ENCODE measurements around the gene PLPPR1. TPM values are rescaled to one million over a fixed set of nuclear protein-coding genes. Genes with fewer than 3 reads are reported as not detected.

PLPPR1 gene
- total RNA-seq, result not detected

DNA sequence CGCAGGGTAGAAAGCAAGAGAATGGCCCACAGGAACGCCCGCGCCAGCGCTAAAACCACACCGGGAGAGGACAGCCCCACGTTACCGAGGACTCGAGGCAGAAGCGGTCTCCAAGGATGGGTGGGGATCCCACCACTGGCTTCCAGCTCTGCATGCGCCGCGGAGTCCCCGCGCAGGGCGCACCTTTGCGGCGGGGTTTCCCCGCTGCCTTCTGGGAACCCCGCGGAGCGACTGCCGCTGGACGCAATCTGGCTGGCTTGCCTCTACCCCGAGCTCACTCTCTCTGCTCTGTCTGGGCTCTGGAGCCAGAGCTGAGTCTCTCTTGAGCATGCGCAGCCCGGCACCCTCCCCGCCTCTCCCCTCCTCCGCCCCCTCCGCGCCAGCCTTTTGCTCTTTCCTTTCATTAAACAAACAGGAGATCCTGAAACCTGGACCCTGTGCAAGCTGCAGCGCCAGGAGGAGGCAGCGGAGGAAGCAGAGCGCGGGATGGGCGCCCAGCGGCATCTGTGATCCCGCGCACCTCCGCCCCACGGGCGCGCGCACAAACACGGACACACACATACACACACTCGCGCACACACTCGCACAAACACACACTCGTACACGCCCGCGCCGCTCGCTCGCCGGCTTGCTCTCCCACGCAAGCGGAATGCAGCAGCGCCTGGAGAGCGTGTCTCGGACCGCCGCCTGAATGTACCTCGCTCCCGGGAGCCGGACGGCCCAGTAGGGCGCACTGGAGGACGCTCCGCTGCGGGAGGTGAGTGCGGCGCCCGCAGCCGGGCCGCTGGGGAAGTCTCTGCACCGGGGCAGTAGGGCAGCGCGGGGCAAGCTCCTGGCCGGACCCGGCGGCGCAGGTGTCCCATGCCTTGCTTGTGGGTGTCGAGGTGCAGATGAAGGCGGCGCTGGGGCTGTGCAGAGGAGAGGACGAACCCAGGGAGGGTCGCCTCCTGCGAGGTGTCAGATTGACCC is at the start of gene PLPPR1:
Gene PLPPR1, plus strand, starts transcription at position 382 of the 969 bp plus-strand sequence.
- Mint-ChIP-seq H3K27me3 (ENCODE audit: low read depth) (peaks cover 45% of the 10 kb centered on the region), H3K9me3 (no peaks in the 10 kb centered on the region), H3K4me3 (no peak within 1 kb of the TSS), H3K4me1 (ENCODE audit: low read depth) (no peaks in the 10 kb centered on the region), H3K36me3 (ENCODE audit: insufficient read depth) (no peaks in the 10 kb centered on the region)
- peak; percentile 23 to 32 for ATAC-seq
- DNase-seq, result no peak

DNA sequence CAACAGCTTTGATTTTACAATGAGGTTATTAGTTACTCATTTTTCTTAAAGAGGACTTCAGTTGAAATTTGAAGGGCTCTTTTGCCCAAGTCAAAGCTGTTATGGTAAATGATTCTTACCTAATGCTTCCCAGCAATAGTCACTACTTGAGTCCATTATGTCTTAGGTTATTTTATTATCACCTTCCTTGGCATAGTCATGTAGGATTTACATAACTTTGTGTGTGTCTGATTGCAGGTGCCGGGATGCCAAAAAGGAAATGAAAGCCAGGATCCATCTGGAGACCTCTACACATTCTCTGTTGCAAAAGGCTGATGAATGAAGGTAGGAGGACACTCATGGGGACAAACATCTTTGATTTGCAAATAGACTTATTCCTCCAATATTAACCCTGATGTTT is 38.8 kb upstream of the PLPPR1 start:
- peaks cover 4% of the 10 kb centered on the region for H3K9me3 Mint-ChIP-seq
- H3K27me3 Mint-ChIP-seq (ENCODE audit: low read depth), result no peaks in the 10 kb centered on the region
- no peak overlapping the region for H3K4me3 Mint-ChIP-seq
- DNase-seq (no peak), ATAC-seq (no peak)
- H3K36me3 Mint-ChIP-seq (ENCODE audit: insufficient read depth), result no peaks in the 10 kb centered on the region
- no peaks in the 10 kb centered on the region for H3K4me1 Mint-ChIP-seq (ENCODE audit: low read depth)

DNA sequence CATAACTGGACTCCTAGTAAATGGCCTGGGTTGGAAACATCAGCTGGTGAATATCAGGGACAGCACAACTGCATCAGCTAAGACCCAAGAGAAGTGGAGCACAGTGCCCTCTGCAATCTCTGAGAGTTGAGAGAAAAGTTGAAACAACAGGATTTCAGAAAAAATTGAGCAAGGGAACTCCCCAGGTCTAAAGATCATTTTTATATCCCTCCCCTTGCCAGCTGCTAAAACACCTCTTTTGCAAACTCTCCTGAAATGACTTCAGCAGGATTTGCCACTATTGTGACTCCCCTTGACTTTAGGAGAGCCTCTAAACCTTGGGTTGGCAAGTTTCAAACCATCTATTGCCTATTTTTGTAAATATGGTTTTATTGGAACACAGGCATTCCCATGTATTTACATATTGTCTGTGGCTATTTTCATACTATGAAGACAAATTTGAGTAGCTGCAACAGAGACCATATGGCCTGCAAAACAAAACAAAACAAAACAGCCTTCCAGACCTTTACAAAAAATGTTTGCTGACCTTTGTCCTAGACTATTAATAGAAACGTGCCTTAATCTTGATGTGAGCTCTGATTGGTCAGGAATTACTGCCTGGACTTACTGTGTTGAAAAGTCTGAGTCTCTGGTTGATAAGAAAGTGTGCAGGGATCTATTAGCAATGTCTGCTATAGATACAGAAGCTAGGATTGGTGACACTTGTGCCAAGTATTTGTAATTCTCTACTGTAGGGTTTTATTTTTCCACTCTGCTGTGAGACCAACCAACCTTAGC is 37.7 kb upstream of the PLPPR1 start:
- Mint-ChIP-seq H3K27me3 (ENCODE audit: low read depth) (no peaks in the 10 kb centered on the region), H3K36me3 (ENCODE audit: insufficient read depth) (no peaks in the 10 kb centered on the region), H3K4me1 (ENCODE audit: low read depth) (no peaks in the 10 kb centered on the region), H3K4me3 (no peak overlapping the region), H3K9me3 (peaks cover 4% of the 10 kb centered on the region)
- DNase-seq (no peak), ATAC-seq (no peak)

DNA sequence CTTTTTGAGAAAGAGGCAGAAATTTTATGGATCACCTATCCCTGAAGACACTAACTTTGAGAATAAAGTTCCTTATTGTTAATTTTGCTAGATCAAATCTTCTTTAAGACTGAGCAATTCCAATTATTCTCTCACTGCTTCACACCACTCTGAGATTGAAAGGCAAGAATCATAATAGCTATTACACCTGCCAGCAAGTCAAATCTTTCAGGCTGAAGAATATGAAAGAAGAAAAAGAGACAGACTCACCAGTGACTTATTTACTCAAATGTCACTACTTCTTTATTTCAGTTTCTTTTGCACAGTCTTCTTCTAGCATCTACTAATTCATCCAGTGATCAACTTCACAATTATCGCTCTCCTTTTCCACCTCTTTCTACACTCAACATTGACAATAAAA is 35.9 kb upstream of the PLPPR1 start:
- Mint-ChIP-seq H3K9me3 (no peaks in the 10 kb centered on the region), H3K4me1 (ENCODE audit: low read depth) (no peaks in the 10 kb centered on the region), H3K4me3 (no peak overlapping the region), H3K27me3 (ENCODE audit: low read depth) (no peaks in the 10 kb centered on the region), H3K36me3 (ENCODE audit: insufficient read depth) (no peaks in the 10 kb centered on the region)
- DNase-seq, result no peak
- ATAC-seq, result no peak

DNA sequence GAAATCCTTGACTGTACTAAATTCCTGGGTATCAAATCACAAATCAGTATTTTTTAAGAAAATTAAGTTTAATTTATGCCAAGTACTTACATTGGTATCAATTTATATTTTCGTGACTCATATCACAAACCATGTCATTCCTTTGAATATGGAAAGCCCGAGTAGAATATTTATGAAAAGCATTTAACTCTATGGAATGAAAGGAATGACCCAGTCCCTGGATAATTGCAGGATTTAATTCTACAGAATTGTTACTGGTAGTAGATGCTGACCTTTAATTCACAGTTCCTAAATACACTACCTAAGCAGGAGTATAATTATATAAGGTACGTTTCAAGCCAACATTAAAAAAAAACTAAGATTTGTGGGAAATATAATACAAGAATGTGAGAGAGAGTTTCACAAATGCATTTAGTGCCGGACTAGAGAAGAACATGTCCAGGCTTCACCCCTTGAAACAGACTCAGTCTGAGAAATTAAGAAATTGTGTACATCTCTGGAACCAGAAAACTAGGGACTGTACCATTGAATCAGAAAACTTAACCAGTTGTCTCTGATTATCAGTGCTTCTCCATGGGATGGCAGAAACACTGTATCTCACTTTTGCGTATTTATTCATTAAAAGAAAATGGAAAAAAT is 28.5 kb upstream of the PLPPR1 start:
- ATAC-seq, result no peak
- H3K36me3 Mint-ChIP-seq (ENCODE audit: insufficient read depth), result no peaks in the 10 kb centered on the region
- no peaks in the 10 kb centered on the region for H3K27me3 Mint-ChIP-seq (ENCODE audit: low read depth)
- no peak for DNase-seq
- no peaks in the 10 kb centered on the region for H3K4me1 Mint-ChIP-seq (ENCODE audit: low read depth)
- H3K9me3 Mint-ChIP-seq, result peaks cover 3% of the 10 kb centered on the region
- H3K4me3 Mint-ChIP-seq, result no peak overlapping the region

DNA sequence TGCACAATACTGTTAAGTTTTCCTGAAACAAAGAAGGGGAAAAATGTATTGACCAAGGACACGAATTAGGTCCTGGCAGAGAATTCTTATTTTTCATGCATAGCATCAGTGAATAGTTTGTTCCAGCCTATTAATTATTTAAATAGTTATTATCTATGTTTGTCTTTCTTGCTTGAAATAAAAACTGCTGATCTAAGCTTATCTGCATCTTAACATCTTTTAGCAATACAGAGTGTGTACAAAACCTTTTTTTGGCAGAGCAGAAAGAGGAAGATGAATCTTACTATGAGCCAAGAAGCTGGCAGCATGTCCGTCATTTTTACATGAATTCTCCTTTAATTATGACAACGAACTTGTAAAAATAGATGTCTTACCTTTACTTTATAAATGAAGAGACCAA is 23.3 kb upstream of the PLPPR1 start:
- Mint-ChIP-seq H3K4me1 (ENCODE audit: low read depth) (no peaks in the 10 kb centered on the region), H3K27me3 (ENCODE audit: low read depth) (no peaks in the 10 kb centered on the region), H3K36me3 (ENCODE audit: insufficient read depth) (no peaks in the 10 kb centered on the region), H3K9me3 (peaks cover 15% of the 10 kb centered on the region), H3K4me3 (no peak overlapping the region)
- DNase-seq, result no peak
- no peak for ATAC-seq

DNA sequence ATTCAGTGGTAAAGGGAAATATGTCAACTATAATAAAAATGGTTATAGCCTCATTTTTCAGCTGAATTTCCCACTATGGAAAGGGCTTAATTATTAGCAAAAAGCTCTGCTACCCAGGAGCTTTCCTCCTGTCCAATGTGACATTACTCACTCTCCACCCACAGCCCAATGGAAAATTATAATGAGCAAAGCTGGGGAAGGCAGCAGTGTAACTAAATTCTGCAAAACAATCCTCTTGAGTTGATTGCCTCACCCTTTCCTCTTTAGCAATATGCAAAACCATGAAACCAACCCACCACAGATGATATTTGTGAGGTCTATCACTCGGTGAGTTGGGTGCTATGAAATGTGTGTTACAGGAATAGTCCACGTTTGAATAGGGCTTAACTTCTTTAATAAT is 14.0 kb upstream of the PLPPR1 start:
- DNase-seq (no peak), ATAC-seq (no peak)
- no peaks in the 10 kb centered on the region for H3K36me3 Mint-ChIP-seq (ENCODE audit: insufficient read depth)
- H3K27me3 Mint-ChIP-seq (ENCODE audit: low read depth), result no peaks in the 10 kb centered on the region
- H3K4me1 Mint-ChIP-seq (ENCODE audit: low read depth), result no peaks in the 10 kb centered on the region
- H3K4me3 Mint-ChIP-seq, result no peak overlapping the region
- H3K9me3 Mint-ChIP-seq, result no peaks in the 10 kb centered on the region

DNA sequence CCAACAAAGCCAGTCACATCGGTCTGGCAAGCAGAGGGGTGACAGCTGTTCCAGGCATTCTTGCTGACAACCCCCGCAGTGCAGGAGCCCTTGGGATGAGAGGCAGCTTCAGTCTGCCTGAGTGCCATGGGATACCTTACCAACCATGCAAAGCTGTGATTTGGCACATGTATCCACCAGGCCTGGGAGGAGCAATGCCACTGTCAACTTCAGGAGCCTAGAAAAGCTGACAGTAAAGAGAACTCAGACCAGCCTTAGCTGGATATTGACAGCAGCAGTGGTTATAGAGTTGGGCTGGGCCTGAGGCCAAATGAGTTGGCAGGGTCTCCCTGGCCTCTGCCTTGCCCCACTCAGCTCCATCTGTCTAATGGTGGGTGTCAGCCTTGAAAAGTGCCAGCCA is 10.1 kb upstream of the PLPPR1 start:
- H3K27me3 Mint-ChIP-seq (ENCODE audit: low read depth), result no peaks in the 10 kb centered on the region
- no peaks in the 10 kb centered on the region for H3K36me3 Mint-ChIP-seq (ENCODE audit: insufficient read depth)
- no peak for ATAC-seq
- no peaks in the 10 kb centered on the region for H3K4me1 Mint-ChIP-seq (ENCODE audit: low read depth)
- H3K4me3 Mint-ChIP-seq, result no peak overlapping the region
- no peaks in the 10 kb centered on the region for H3K9me3 Mint-ChIP-seq
- DNase-seq, result no peak

DNA sequence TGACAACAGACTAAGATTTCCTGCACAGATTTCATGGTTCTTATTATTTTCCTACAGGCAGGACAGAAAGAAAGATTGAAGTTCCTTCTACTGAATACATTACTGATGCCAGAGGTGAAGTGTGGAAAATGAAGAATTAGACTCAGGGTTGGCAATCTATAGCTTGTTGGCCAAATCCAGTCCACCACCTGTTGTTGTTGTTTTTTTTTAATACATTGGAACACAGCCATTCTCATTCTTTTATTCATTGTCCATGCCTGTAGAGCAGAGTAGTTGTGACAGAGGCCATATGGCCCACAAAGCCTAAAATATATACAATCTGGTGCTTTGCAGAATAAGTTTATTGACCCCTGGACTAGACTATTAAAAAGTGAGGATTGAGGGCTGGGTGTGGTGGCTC is 5.8 kb upstream of the PLPPR1 start:
- ATAC-seq (no peak), DNase-seq (no peak)
- no peaks in the 10 kb centered on the region for H3K36me3 Mint-ChIP-seq (ENCODE audit: insufficient read depth)
- H3K4me3 Mint-ChIP-seq, result no peak overlapping the region
- H3K9me3 Mint-ChIP-seq, result no peaks in the 10 kb centered on the region
- peaks cover 15% of the 10 kb centered on the region for H3K27me3 Mint-ChIP-seq (ENCODE audit: low read depth)
- no peaks in the 10 kb centered on the region for H3K4me1 Mint-ChIP-seq (ENCODE audit: low read depth)

DNA sequence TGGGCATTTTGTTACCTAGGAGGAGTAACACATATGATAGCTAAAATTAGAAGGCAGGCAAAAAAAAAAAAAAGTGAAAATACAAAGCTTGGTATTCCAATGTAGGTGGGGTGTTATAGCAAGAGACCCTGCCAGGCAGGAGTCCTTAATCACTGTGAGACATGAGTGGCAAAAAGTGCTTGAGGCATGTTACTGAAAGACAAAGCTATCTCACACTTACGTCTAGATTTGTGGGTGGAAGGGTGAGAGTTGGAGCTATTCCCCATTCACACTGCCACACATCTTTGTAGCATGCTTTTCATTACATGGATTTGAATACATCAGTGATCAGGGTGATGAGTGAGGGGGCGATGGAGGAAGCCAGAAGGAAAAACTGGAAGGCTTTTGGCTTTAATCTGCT is 2.6 kb upstream of the PLPPR1 start:
- Mint-ChIP-seq H3K27me3 (ENCODE audit: low read depth) (peaks cover 38% of the 10 kb centered on the region), H3K9me3 (no peaks in the 10 kb centered on the region), H3K4me3 (no peak overlapping the region), H3K4me1 (ENCODE audit: low read depth) (no peaks in the 10 kb centered on the region), H3K36me3 (ENCODE audit: insufficient read depth) (no peaks in the 10 kb centered on the region)
- ATAC-seq (no peak), DNase-seq (no peak)

DNA sequence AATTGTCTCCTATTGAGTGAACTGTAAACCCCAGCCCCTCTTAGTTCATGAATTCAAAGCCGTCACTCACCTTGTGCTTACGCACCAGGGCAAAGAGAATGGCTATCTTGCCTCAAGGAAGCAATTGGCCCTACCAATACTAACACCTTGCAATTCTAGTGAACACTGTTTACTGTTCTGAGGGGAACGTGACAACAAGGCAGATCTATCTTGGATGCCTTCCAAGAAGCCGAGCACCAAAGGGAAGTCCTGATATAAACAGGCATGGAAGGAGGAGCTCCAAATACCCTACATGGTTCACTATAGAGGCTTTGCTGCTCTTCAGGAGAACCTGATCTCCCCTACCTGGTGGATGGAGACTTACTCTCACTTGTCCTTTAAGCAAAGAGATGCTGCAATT is 1.7 kb upstream of the PLPPR1 start:
- ATAC-seq (no peak), DNase-seq (no peak)
- H3K36me3 Mint-ChIP-seq (ENCODE audit: insufficient read depth), result no peaks in the 10 kb centered on the region
- no peaks in the 10 kb centered on the region for H3K4me1 Mint-ChIP-seq (ENCODE audit: low read depth)
- H3K4me3 Mint-ChIP-seq, result no peak overlapping the region
- H3K9me3 Mint-ChIP-seq, result no peaks in the 10 kb centered on the region
- peaks cover 42% of the 10 kb centered on the region for H3K27me3 Mint-ChIP-seq (ENCODE audit: low read depth)

DNA sequence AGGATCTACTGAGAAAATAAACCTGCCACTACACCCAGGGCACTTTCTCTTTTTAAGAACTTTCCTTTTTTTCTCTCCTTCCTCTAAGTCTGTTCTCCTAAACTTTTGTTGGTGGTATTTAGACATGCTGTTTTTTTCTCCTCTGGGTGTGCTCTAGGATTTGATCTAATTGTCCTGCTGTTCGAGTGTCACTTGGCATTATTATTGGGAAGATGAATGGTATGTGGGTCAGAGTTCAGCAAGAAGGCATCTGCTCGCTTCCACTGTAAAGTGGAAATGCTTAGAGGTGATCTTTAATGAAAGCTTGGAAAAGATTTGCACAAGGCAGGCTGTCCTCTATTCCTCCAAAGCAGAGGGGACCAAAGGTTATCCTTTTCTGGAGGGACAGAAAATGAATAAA is 1.3 kb upstream of the PLPPR1 start:
- no peak for ATAC-seq
- no peaks in the 10 kb centered on the region for H3K9me3 Mint-ChIP-seq
- peaks cover 45% of the 10 kb centered on the region for H3K27me3 Mint-ChIP-seq (ENCODE audit: low read depth)
- no peak for DNase-seq
- no peaks in the 10 kb centered on the region for H3K4me1 Mint-ChIP-seq (ENCODE audit: low read depth)
- H3K4me3 Mint-ChIP-seq, result no peak overlapping the region
- H3K36me3 Mint-ChIP-seq (ENCODE audit: insufficient read depth), result no peaks in the 10 kb centered on the region

DNA sequence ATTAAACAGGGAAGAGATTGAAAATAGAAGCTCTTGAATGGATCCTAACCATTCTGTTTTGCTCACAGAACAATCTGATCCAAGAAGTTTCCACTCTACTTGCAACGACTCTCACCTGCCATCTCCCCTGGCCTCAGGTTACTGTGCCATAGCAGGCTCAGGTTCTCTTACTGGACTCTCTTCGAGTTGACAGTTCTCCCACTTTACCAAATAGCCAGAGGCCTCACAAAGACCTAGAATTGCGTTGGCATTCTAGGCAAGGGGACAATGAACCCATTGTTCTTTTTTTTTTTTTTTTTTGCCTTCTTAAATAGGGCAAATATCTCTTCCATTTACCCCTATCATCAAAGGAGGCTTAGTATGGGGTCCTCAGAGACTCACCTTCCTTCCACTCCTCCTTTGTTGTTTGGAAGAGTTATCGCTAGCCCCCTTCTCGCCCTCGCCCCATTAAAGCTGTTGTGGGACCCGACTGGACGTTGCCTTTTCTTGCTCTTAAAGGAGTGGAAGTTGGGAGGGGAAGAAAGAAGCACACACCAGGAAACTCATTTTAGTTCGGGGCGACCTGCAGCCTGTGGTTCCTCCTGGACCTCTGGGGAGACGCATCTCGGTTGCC is 688 bp upstream of the PLPPR1 start:
- H3K4me3 Mint-ChIP-seq, result no peak overlapping the region
- DNase-seq, result no peak
- no peaks in the 10 kb centered on the region for H3K36me3 Mint-ChIP-seq (ENCODE audit: insufficient read depth)
- H3K9me3 Mint-ChIP-seq, result no peaks in the 10 kb centered on the region
- no peaks in the 10 kb centered on the region for H3K4me1 Mint-ChIP-seq (ENCODE audit: low read depth)
- peaks cover 45% of the 10 kb centered on the region for H3K27me3 Mint-ChIP-seq (ENCODE audit: low read depth)
- no peak for ATAC-seq

All from activated T-cell treated with anti-CD3 and anti-CD28 coated beads, Interleukin-2, amount 50 U/mL, for 4 hours (primary cell).